Gastrocnemius medialis (tissue), 4 donors: Measurements from ENCODE around the gene TEX38.

Experiments used
- CTCF ChIP-seq, 5 experiments: fragments of 450-650 bp in 3 of 5; fragments of 200-600 bp in 2 of 5; sonication (generic) in 2 of 5; IDR thresholded peaks in 4 of 5; conservative IDR thresholded peaks in 1 of 5; 1 replicate in 4 of 5; 2 replicates in 1 of 5; pipeline ENCODE4 v1.5.1; 2016 to 2019; ENCODE audit warnings: antibody characterized with exemption in 5 of 5, mild to moderate bottlenecking in 3 of 5, moderate library complexity in 3 of 5
- POLR2A ChIP-seq, 2 donors: fragments of 450-650 bp; IDR thresholded peaks; one replicate each; pipeline ENCODE4 v1.6.1; 2017; ENCODE audit warnings: antibody characterized with exemption in 2 of 2, mild to moderate bottlenecking in 2 of 2, moderate library complexity in 2 of 2

- no peak for TF ChIP-seq POLR2A (IDR thresholded peaks at IDR 0.05)
- TF ChIP-seq CTCF (IDR thresholded peaks at IDR 0.05 in 4 of 5, conservative IDR thresholded peaks at IDR 0.05 in 1 of 5), result no peak
Observed at GRCh38 chr1:46679789-46680573, 8.3 kb downstream of the TEX38 start.
